CD14-positive monocyte (primary cell): ENCODE measurements around the gene MANSC4. TPM values are rescaled to one million over a fixed set of nuclear protein-coding genes. Genes with fewer than 3 reads are reported as not detected.
A peak's percentile ranks its signal among the peaks of the same experiment; 100 is the strongest.

ENCODE experiments used
- DNase-seq, 3 donors: peaks; one replicate each; pipeline ENCODE4 v3.0.0-alpha.2; 2011 to 2022
- H2AFZ ChIP-seq: 2 replicates; pipeline ENCODE4 v1.6.0; 2012; ENCODE audit warnings: mild to moderate bottlenecking, low read depth, low read length, inconsistent platforms; ENCODE audit not compliant: insufficient read depth, poor library complexity, severe bottlenecking
- H3K27ac ChIP-seq, 2 donors: 1 replicate in 1 of 2; 2 replicates in 1 of 2; pipeline ENCODE4 v1.5.1; 2012 to 2013; ENCODE audit warnings: low read length in 2 of 2, control low read depth in 1 of 2, inconsistent platforms in 1 of 2, low read depth in 1 of 2, mild to moderate bottlenecking in 1 of 2
- H3K27me3 ChIP-seq, 2 donors: one replicate each; pipeline versions ENCODE4 v1.6.0 to v1.6.1; 2011 to 2013; ENCODE audit warnings: low read length in 2 of 2; ENCODE audit not compliant: control insufficient read depth in 2 of 2, insufficient read depth in 2 of 2
- H3K36me3 ChIP-seq, 2 donors: replicated peaks in 1 of 2; 1 replicate in 1 of 2; 2 replicates in 1 of 2; pipeline versions ENCODE4 v1.5.1 to v1.6.1; 2012 to 2013; ENCODE audit warnings: low read length in 2 of 2, control low read depth in 1 of 2, inconsistent platforms in 1 of 2, mild to moderate bottlenecking in 1 of 2; ENCODE audit not compliant: insufficient read depth in 2 of 2, control insufficient read depth in 1 of 2
- H3K4me1 ChIP-seq, 2 donors: 1 replicate in 1 of 2; 2 replicates in 1 of 2; pipeline versions ENCODE4 v1.5.1 to v1.6.1; 2012 to 2013; ENCODE audit warnings: low read length in 2 of 2, control low read depth in 1 of 2, inconsistent platforms in 1 of 2, mild to moderate bottlenecking in 1 of 2, moderate library complexity in 1 of 2; ENCODE audit not compliant: insufficient read depth in 2 of 2, control insufficient read depth in 1 of 2
- H3K4me2 ChIP-seq: replicated peaks from 2 replicates; pipeline ENCODE3; 2012; ENCODE audit warnings: low read length, moderate library complexity, mild to moderate bottlenecking; ENCODE audit not compliant: poor library complexity, severe bottlenecking; ENCODE audit errors: extremely low read depth
- H3K4me3 ChIP-seq, 3 experiments: fragments of 200-600 bp in 1 of 3; sonication (generic) in 1 of 3; replicated peaks in 1 of 3; 1 replicate in 2 of 3; 2 replicates in 1 of 3; pipeline ENCODE4 v1.5.1; 2011 to 2013; ENCODE audit warnings: low read length in 3 of 3, mild to moderate bottlenecking in 3 of 3, control low read depth in 2 of 3, low read depth in 2 of 3, inconsistent platforms in 1 of 3, moderate library complexity in 1 of 3
- H3K79me2 ChIP-seq: 2 replicates; pipeline ENCODE4 v1.6.0; 2012; ENCODE audit warnings: mild to moderate bottlenecking, control low read depth, inconsistent platforms, low read length, moderate library complexity; ENCODE audit not compliant: insufficient read depth
- H3K9ac ChIP-seq: 2 replicates; pipeline ENCODE4 v1.6.0; 2017; ENCODE audit warnings: low read length, mild to moderate bottlenecking; ENCODE audit not compliant: insufficient read depth, poor library complexity, severe bottlenecking
- H3K9me3 ChIP-seq, 2 donors: replicated peaks in 1 of 2; 1 replicate in 1 of 2; 2 replicates in 1 of 2; pipeline versions ENCODE4 v1.5.1 to v1.6.1; 2012 to 2013; ENCODE audit warnings: low read length in 2 of 2, control low read depth in 1 of 2; ENCODE audit not compliant: control insufficient read depth in 1 of 2, insufficient read depth in 1 of 2
- H4K20me1 ChIP-seq: 2 replicates; pipeline ENCODE4 v1.6.0; 2012; ENCODE audit warnings: mild to moderate bottlenecking, low read length, control low read depth, moderate library complexity; ENCODE audit not compliant: insufficient read depth
- H3K27ac Mint-ChIP-seq, 7 donors: one replicate each; pipeline ENCODE4 v1.8.0; 2020; ENCODE audit warnings: mild to moderate bottlenecking in 7 of 7, mixed read lengths in 7 of 7, moderate library complexity in 6 of 7, inconsistent platforms in 2 of 7
- H3K27me3 Mint-ChIP-seq, 3 donors: one replicate each; pipeline ENCODE4 v1.8.0; 2021 to 2022; ENCODE audit warnings: low read depth in 3 of 3, mild to moderate bottlenecking in 3 of 3, mixed read lengths in 3 of 3, moderate library complexity in 3 of 3, inconsistent platforms in 1 of 3
- H3K36me3 Mint-ChIP-seq, 2 donors: one replicate each; pipeline ENCODE4 v1.8.0; 2020; ENCODE audit warnings: mixed read lengths in 2 of 2, inconsistent platforms in 1 of 2, mild to moderate bottlenecking in 1 of 2
- H3K4me1 Mint-ChIP-seq: one replicate; pipeline ENCODE4 v1.8.0; 2020; ENCODE audit warnings: mild to moderate bottlenecking, mixed read lengths
- H3K4me3 Mint-ChIP-seq, 2 donors: one replicate each; pipeline ENCODE4 v1.8.0; 2020; ENCODE audit warnings: mild to moderate bottlenecking in 2 of 2, mixed read lengths in 2 of 2, moderate library complexity in 1 of 2
- H3K9me3 Mint-ChIP-seq, 7 donors: one replicate each; pipeline ENCODE4 v1.8.0; 2020 to 2022; ENCODE audit warnings: mixed read lengths in 7 of 7, mild to moderate bottlenecking in 6 of 7, moderate library complexity in 6 of 7, inconsistent platforms in 2 of 7
- WGBS: methylation state at CpG from one replicate; pipeline ENCODE4 v1.1.5; 2013; ENCODE audit warnings: missing lambda C conversion rate; ENCODE audit not compliant: insufficient coverage; 5-methylcytosine and 5-hydroxymethylcytosine counted together
- intact Hi-C, 2 donors: fragments of 100-400 bp; cut with micrococcal nuclease; formaldehyde crosslinking; loops; one replicate each; pipeline versions ENCODE4 v1.15.0 to v1.15.1; 2023
- polyA plus RNA-seq, 3 donors: library from polyadenylated mRNA; depleted of rRNA in 1 of 3; unstranded in 2 of 3; stranded (reverse) in 1 of 3; fragments of 300-500 nt in 2 of 3; fragments of >200 nt in 1 of 3; fragmentation: Illumina TruSeq in 2 of 3; gene quantifications; 1 replicate in 2 of 3; 2 replicates in 1 of 3; pipeline ENCODE4 v1.2.3, GENCODE V29; 2012 to 2021
- TF ChIP-seq, protein P1 (sequence below): fragments of 200-600 bp; IDR thresholded peaks from one replicate; pipeline ENCODE4 v1.8.0; 2022; ENCODE audit warnings: antibody characterized with exemption, mild to moderate bottlenecking

MANSC4 gene
- polyA plus RNA-seq, 3 donors, result not detected

DNA sequence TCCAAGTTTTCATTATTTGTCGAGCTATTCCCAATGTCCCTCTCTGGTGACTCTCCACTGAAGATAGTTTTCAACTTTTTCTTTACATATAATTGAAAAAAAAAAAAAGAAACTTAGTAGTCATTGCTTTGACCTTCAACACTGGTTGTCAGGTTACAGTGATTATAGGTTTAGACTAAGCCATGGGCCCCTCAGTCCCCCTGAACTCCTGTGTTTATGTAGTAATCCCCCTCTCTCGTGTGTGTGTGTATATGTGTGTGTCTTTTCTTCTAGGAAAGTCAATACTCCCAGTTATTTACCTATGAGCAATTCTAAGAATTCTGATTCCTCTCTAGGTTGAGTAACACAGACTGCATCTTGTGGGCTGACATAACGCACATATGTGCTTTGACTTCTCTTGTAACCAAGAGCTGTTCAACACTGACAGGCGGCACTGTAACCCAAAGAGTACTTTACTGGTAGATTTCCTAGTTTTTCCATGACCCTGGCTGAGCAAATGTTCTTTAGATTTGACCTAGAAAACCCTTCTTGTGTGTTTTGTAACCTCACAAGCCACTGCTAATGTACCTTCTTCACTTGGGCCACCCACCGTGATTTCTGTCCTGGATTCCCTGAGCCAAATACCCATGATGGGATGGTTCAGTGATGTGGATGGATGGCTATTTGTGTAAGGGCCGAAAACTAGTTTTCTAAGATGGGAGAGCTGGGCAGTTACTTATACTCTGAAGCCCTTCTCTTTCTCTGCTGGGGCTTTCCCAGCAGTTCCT, 15.0 kb upstream of the MANSC4 start:
- peak overlapping the region in 1 of 7 donors; percentile 35 for H3K27ac Mint-ChIP-seq
- Histone ChIP-seq H3K9ac (no peak overlapping the region), H3K4me3 (no peak overlapping the region), H2AFZ (no peak overlapping the region), H3K27ac (no peak overlapping the region), H4K20me1 (no peaks in the 10 kb centered on the region), H3K27me3 (no peaks in the 10 kb centered on the region), H3K4me2 (no peak overlapping the region), H3K79me2 (peaks cover 3% of the 10 kb centered on the region), H3K36me3 (peaks cover 55 to 90% of the 10 kb centered on the region in 2 donors), H3K9me3 (no peaks in the 10 kb centered on the region), H3K4me1 (no peaks in the 10 kb centered on the region)
- no peaks in the 10 kb centered on the region for H3K4me1 Mint-ChIP-seq
- intact Hi-C loops, result no loop called here
- H3K27me3 Mint-ChIP-seq, result no peaks in the 10 kb centered on the region
- DNase-seq, result no peak
- 100% methylated on average over 2 of the region's 6 CpGs for WGBS
- TF ChIP-seq, protein P1, sequence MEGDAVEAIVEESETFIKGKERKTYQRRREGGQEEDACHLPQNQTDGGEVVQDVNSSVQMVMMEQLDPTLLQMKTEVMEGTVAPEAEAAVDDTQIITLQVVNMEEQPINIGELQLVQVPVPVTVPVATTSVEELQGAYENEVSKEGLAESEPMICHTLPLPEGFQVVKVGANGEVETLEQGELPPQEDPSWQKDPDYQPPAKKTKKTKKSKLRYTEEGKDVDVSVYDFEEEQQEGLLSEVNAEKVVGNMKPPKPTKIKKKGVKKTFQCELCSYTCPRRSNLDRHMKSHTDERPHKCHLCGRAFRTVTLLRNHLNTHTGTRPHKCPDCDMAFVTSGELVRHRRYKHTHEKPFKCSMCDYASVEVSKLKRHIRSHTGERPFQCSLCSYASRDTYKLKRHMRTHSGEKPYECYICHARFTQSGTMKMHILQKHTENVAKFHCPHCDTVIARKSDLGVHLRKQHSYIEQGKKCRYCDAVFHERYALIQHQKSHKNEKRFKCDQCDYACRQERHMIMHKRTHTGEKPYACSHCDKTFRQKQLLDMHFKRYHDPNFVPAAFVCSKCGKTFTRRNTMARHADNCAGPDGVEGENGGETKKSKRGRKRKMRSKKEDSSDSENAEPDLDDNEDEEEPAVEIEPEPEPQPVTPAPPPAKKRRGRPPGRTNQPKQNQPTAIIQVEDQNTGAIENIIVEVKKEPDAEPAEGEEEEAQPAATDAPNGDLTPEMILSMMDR, result no peak
- H3K9me3 Mint-ChIP-seq, result no peaks in the 10 kb centered on the region
- peaks cover 68 to 87% of the 10 kb centered on the region in 2 donors for H3K36me3 Mint-ChIP-seq
- H3K4me3 Mint-ChIP-seq, result no peak overlapping the region

GRCh38 chr12:27790179-27790578, 10.1 kb upstream of the MANSC4 start:
- peaks cover 10 to 13% of the 10 kb centered on the region in 2 donors for H3K4me1 ChIP-seq
- Mint-ChIP-seq H3K9me3 (no peaks in the 10 kb centered on the region), H3K36me3 (peaks cover 53 to 63% of the 10 kb centered on the region in 2 donors), H3K4me3 (no peak overlapping the region), H3K27ac (no peak overlapping the region), H3K27me3 (no peaks in the 10 kb centered on the region), H3K4me1 (peaks cover 11% of the 10 kb centered on the region)
- peaks cover 37 to 61% of the 10 kb centered on the region in 2 donors for H3K36me3 ChIP-seq
- no peak overlapping the region for H2AFZ ChIP-seq
- H4K20me1 ChIP-seq, result no peaks in the 10 kb centered on the region
- H3K4me3 ChIP-seq, result no peak overlapping the region
- TF ChIP-seq, protein P1, result no peak
- no peaks in the 10 kb centered on the region for H3K9me3 ChIP-seq
- H3K4me2 ChIP-seq, result no peak overlapping the region
- intact Hi-C loops, result no loop called here
- no peaks in the 10 kb centered on the region for H3K27me3 ChIP-seq
- H3K27ac ChIP-seq, result no peak overlapping the region
- no peak overlapping the region for H3K9ac ChIP-seq
- 100% methylated on average over 1 of the region's 2 CpGs for WGBS
- H3K79me2 ChIP-seq, result peaks cover 27% of the 10 kb centered on the region
- no peak for DNase-seq
